SU-DHL-6 (cell line): ENCODE data around the gene SERTAD4.

Source experiments
- H2AFZ ChIP-seq: fragments of 200-600 bp; sonication (generic); 2 replicates; pipeline ENCODE4 v1.6.1; 2014; ENCODE audit warnings: low read depth, mild to moderate bottlenecking, moderate library complexity, mixed read lengths, antibody characterized with exemption, low read length; ENCODE audit not compliant: severe bottlenecking
- H3F3A ChIP-seq: fragments of 200-600 bp; shearing (Covaris generic); 2 replicates; pipeline ENCODE4 v1.6.0; 2016; ENCODE audit warnings: antibody characterized with exemption, mild to moderate bottlenecking; ENCODE audit not compliant: insufficient read depth
- H3K27ac ChIP-seq: fragments of 200-600 bp; sonication (generic); 2 replicates; pipeline ENCODE4 v1.5.1; 2016; ENCODE audit warnings: low read depth, mild to moderate bottlenecking, low read length, moderate library complexity, mixed read lengths
- H3K27me3 ChIP-seq: fragments of 200-600 bp; sonication (generic), shearing (Covaris generic); 2 replicates; pipeline ENCODE4 v1.6.0; 2014; ENCODE audit warnings: mild to moderate bottlenecking, low read length
- H3K36me3 ChIP-seq: fragments of 200-600 bp; sonication (generic); 2 replicates; pipeline ENCODE4 v1.6.1; 2014; ENCODE audit warnings: mild to moderate bottlenecking, low read length, mixed read lengths
- H3K4me2 ChIP-seq: fragments of 300-600, 200-600 bp; shearing (Covaris generic), sonication (generic); 2 replicates; pipeline ENCODE4 v1.6.0; 2014; ENCODE audit warnings: low read length, low read depth, mild to moderate bottlenecking; ENCODE audit not compliant: poor library complexity, severe bottlenecking
- H3K4me3 ChIP-seq: fragments of 200-600 bp; sonication (generic); 2 replicates; pipeline ENCODE4 v1.5.1; 2014; ENCODE audit warnings: antibody characterized with exemption, low read length, mild to moderate bottlenecking, mixed read lengths; ENCODE audit not compliant: insufficient read depth, poor library complexity, severe bottlenecking
- H3K79me2 ChIP-seq: fragments of 200-600 bp; sonication (generic); 2 replicates; pipeline ENCODE4 v1.6.1; 2014; ENCODE audit warnings: mild to moderate bottlenecking, low read length, moderate library complexity; ENCODE audit not compliant: insufficient read depth
- H3K9ac ChIP-seq: fragments of 200-600 bp; sonication (generic); 2 replicates; pipeline ENCODE4 v1.7.0; 2014; ENCODE audit warnings: mild to moderate bottlenecking, low read length
- H3K9me2 ChIP-seq: fragments of 200-600 bp; sonication (generic); replicated peaks from 2 replicates; pipeline ENCODE4 v1.6.1; 2014; ENCODE audit warnings: low read length; ENCODE audit not compliant: insufficient read depth
- H3K9me3 ChIP-seq: fragments of 200-600 bp; sonication (generic); 2 replicates; pipeline ENCODE4 v1.6.1; 2014; ENCODE audit warnings: low read length, mixed read lengths; ENCODE audit not compliant: insufficient read depth
- H4K20me1 ChIP-seq: fragments of 200-600 bp; sonication (generic); 2 replicates; pipeline ENCODE4 v1.6.1; 2014; ENCODE audit warnings: low read depth, mild to moderate bottlenecking, antibody characterized with exemption, low read length, moderate library complexity, mixed read lengths
- CTCF ChIP-seq: fragments of 200-600 bp; sonication (generic); IDR thresholded peaks from one replicate; pipeline ENCODE4 v1.5.1; 2017; ENCODE audit warnings: antibody characterized with exemption, mild to moderate bottlenecking, low read length, moderate library complexity; ENCODE audit not compliant: insufficient read depth, poor library complexity, severe bottlenecking
- EZH2phosphoT487 ChIP-seq: fragments of 200-600 bp; sonication (generic), shearing (Covaris generic); conservative IDR thresholded peaks from 2 replicates; pipeline ENCODE4 v1.6.1; 2018; ENCODE audit warnings: mild to moderate bottlenecking, antibody characterized with exemption, low read length, moderate library complexity, mixed read lengths

SERTAD4 gene

GRCh38 chr1:210201681-210202080 lies 30.9 kb upstream of the SERTAD4 start:
- no peaks in the 10 kb centered on the region for H3K36me3 ChIP-seq
- H3K9me3 ChIP-seq: no peaks in the 10 kb centered on the region
- H3K4me2 ChIP-seq: no peak overlapping the region
- TF ChIP-seq EZH2phosphoT487 (no peak), CTCF (no peak)
- no peak overlapping the region for H3K9ac ChIP-seq
- H3K9me2 ChIP-seq: no peaks in the 10 kb centered on the region
- H4K20me1 ChIP-seq: no peaks in the 10 kb centered on the region
- no peak overlapping the region for H2AFZ ChIP-seq
- H3K27ac ChIP-seq: no peak overlapping the region
- H3K79me2 ChIP-seq: no peaks in the 10 kb centered on the region
- H3K27me3 ChIP-seq: no peaks in the 10 kb centered on the region
- H3F3A ChIP-seq: no peaks in the 10 kb centered on the region
- H3K4me3 ChIP-seq: no peak overlapping the region

- Histone ChIP-seq H4K20me1 (no peaks in the 10 kb centered on the region), H3F3A (no peaks in the 10 kb centered on the region), H2AFZ (no peak overlapping the region), H3K79me2 (no peaks in the 10 kb centered on the region), H3K36me3 (no peaks in the 10 kb centered on the region), H3K9ac (no peak overlapping the region), H3K27me3 (no peaks in the 10 kb centered on the region), H3K4me2 (no peak overlapping the region), H3K9me2 (no peaks in the 10 kb centered on the region), H3K9me3 (no peaks in the 10 kb centered on the region), H3K4me3 (no peak overlapping the region), H3K27ac (no peak overlapping the region)
- TF ChIP-seq CTCF (no peak), EZH2phosphoT487 (no peak)
Observed at GRCh38 chr1:210207597-210208450, 24.8 kb upstream of the SERTAD4 start.

GRCh38 chr1:210213335-210213734 lies 19.3 kb upstream of the SERTAD4 start:
- Histone ChIP-seq H3K36me3 (no peaks in the 10 kb centered on the region), H3K27me3 (no peaks in the 10 kb centered on the region), H3K79me2 (no peaks in the 10 kb centered on the region), H4K20me1 (no peaks in the 10 kb centered on the region), H3K27ac (no peak overlapping the region), H2AFZ (no peak overlapping the region), H3F3A (no peaks in the 10 kb centered on the region), H3K9me3 (no peaks in the 10 kb centered on the region), H3K4me3 (no peak overlapping the region), H3K9me2 (no peaks in the 10 kb centered on the region), H3K4me2 (no peak overlapping the region), H3K9ac (no peak overlapping the region)
- TF ChIP-seq EZH2phosphoT487 (no peak), CTCF (no peak)
